ENCODE results near the gene GRPEL2.
A peak's percentile ranks its signal among the peaks of the same experiment; 100 is the strongest.

The GRPEL2 gene

GRCh38 chr5:149337736-149338135 lies 7.6 kb upstream of the GRPEL2 start:
- no peak for DNase-seq (ENCODE audit: low spot score)
- ChIA-PET CTCF (interaction anchor here (0.8 kb wide), 1 partner anchor 22 kb away, joined by 4 read pairs; no protein-coding TSS in a partner anchor), POLR2A (ENCODE audit: low non-redundant PET) (interaction anchor here (0.7 kb wide), 1 partner anchor 413 kb away, joined by 3 read pairs; no protein-coding TSS in a partner anchor)
- no peak overlapping the region for H3K27ac ChIP-seq
- TF ChIP-seq CTCF (conservative IDR thresholded peaks at IDR 0.05; ENCODE audit: low read depth), result no peak

- H3K27ac ChIP-seq, result no peak overlapping the region
- ChIA-PET CTCF (interaction anchor here (0.8 kb wide), 1 partner anchor 23 kb away, joined by 4 read pairs; no protein-coding TSS in a partner anchor), POLR2A (ENCODE audit: low non-redundant PET) (interaction anchor here (0.6 kb wide), 1 partner anchor 22 kb away, joined by 6 read pairs; no protein-coding TSS in a partner anchor)
- no peak for TF ChIP-seq CTCF (conservative IDR thresholded peaks at IDR 0.05; ENCODE audit: low read depth)
- no peak for DNase-seq (ENCODE audit: low spot score)
These were observed 6.9 kb upstream of the GRPEL2 start for GRCh38 chr5:149338364-149338763.

- ChIA-PET POLR2A (ENCODE audit: low non-redundant PET) (interaction anchor here (0.9 kb wide), 1 partner anchor 20 kb away, joined by 3 read pairs; no protein-coding TSS in a partner anchor), CTCF (interaction anchor here (1.2 to 1.4 kb wide), 2 partner anchors 24 to 32 kb away, joined by 5 to 6 read pairs; no protein-coding TSS in a partner anchor)
- no peak overlapping the region for H3K27ac ChIP-seq
- no peak for TF ChIP-seq CTCF (conservative IDR thresholded peaks at IDR 0.05; ENCODE audit: low read depth)
- DNase-seq (ENCODE audit: low spot score), result no peak
These were observed 4.4 kb upstream of the GRPEL2 start for GRCh38 chr5:149340920-149341319.

GRCh38 chr5:149341876-149342275 lies 3.4 kb upstream of the GRPEL2 start:
- no peak overlapping the region for H3K27ac ChIP-seq
- no peak for DNase-seq (ENCODE audit: low spot score)
- CTCF ChIA-PET, result interaction anchor here (1.4 kb wide), 1 partner anchor 25 kb away, joined by 6 read pairs; no protein-coding TSS in a partner anchor
- POLR2A ChIA-PET (ENCODE audit: low non-redundant PET), result interaction anchor here (0.6 to 0.9 kb wide), 2 partner anchors 21 to 78 kb away, joined by 3 to 4 read pairs; no protein-coding TSS in a partner anchor
- TF ChIP-seq CTCF (conservative IDR thresholded peaks at IDR 0.05; ENCODE audit: low read depth), result no peak

- peak overlapping the region; percentile 83 for H3K27ac ChIP-seq
- TF ChIP-seq CTCF (conservative IDR thresholded peaks at IDR 0.05; ENCODE audit: low read depth), result no peak
- DNase-seq (ENCODE audit: low spot score), result no peak
- POLR2A ChIA-PET (ENCODE audit: low non-redundant PET), result interaction anchor here (0.6 to 2.0 kb wide), 2 partner anchors 19 to 24 kb away, joined by 3 to 7 read pairs; no protein-coding TSS in a partner anchor
- CTCF ChIA-PET, result interaction anchor here (3.5 kb wide), 1 partner anchor 23 kb away, joined by 18 read pairs; no protein-coding TSS in a partner anchor
These were observed 1.1 kb upstream of the GRPEL2 start for GRCh38 chr5:149344151-149344550.

GRCh38 chr5:149345892-149346222 lies 558 bp downstream of the GRPEL2 start:
- CTCF ChIA-PET, result interaction anchor here (1.0 to 3.5 kb wide), 3 partner anchors 21 to 94 kb away, joined by 4 to 18 read pairs (median 9); no protein-coding TSS in a partner anchor
- peak overlapping the region; percentile 83 for H3K27ac ChIP-seq
- no peak for TF ChIP-seq CTCF (conservative IDR thresholded peaks at IDR 0.05; ENCODE audit: low read depth)
- POLR2A ChIA-PET (ENCODE audit: low non-redundant PET), result interaction anchor here (1.6 to 2.0 kb wide), 2 partner anchors 20 to 25 kb away, joined by 5 to 7 read pairs; no protein-coding TSS in a partner anchor
- DNase-seq (ENCODE audit: low spot score), result peak; percentile 42

Data from RWPE1 (cell line).